Measurements from ENCODE around the gene CACNA2D2.

The CACNA2D2 gene

GRCh38 chr3:50322115-50322385 is 181.4 kb downstream of the CACNA2D2 start:
- no peak overlapping the region for H3K9ac ChIP-seq (ENCODE audit: low read depth, low read length, poor library complexity, severe bottlenecking)
- H3K4me1 ChIP-seq (ENCODE audit: insufficient read depth, low read length, poor library complexity, severe bottlenecking): peaks cover 38% of the 10 kb centered on the region
- no peaks in the 10 kb centered on the region for H3K9me3 ChIP-seq (ENCODE audit: insufficient read depth, low read depth, low read length)
- H2AFZ ChIP-seq (ENCODE audit: low read length): 0 out of 2 replicates have a peak overlapping the region, but pooled peaks have one; percentile 98
- H3K9me2 ChIP-seq (replicated peaks; ENCODE audit: low read depth, low read length): no peaks in the 10 kb centered on the region
- peaks cover 38% of the 10 kb centered on the region for H3K79me2 ChIP-seq (ENCODE audit: insufficient read depth, low read length)
- peaks cover 16% of the 10 kb centered on the region for H4K20me1 ChIP-seq (ENCODE audit: insufficient read depth, low read length, poor library complexity, severe bottlenecking)
- no peaks in the 10 kb centered on the region for H3K27me3 ChIP-seq (ENCODE audit: insufficient read depth, low read length, poor library complexity, severe bottlenecking)
- TF ChIP-seq CTCF (conservative IDR thresholded peaks at IDR 0.05; ENCODE audit: low read length) (no peak), EZH2phosphoT487 (IDR thresholded peaks at IDR 0.05; ENCODE audit: borderline replicate concordance) (no peak)
- peak overlapping the region; percentile 78 for H3K4me3 ChIP-seq (ENCODE audit: low read length, poor library complexity, severe bottlenecking)
- H3F3A ChIP-seq (ENCODE audit: low read depth): no peaks in the 10 kb centered on the region
- no peaks in the 10 kb centered on the region for H3K36me3 ChIP-seq (ENCODE audit: insufficient read depth, low read length)
- H3K4me2 ChIP-seq (ENCODE audit: low read depth, low read length, poor library complexity, severe bottlenecking): peak overlapping the region; percentile 95

GRCh38 chr3:50321336-50322114 is 181.9 kb downstream of the CACNA2D2 start:
- peaks cover 38% of the 10 kb centered on the region for H3K4me1 ChIP-seq (ENCODE audit: insufficient read depth, low read length, poor library complexity, severe bottlenecking)
- peaks cover 33% of the 10 kb centered on the region for H3K79me2 ChIP-seq (ENCODE audit: insufficient read depth, low read length)
- H3K27me3 ChIP-seq (ENCODE audit: insufficient read depth, low read length, poor library complexity, severe bottlenecking): no peaks in the 10 kb centered on the region
- no peaks in the 10 kb centered on the region for H3K36me3 ChIP-seq (ENCODE audit: insufficient read depth, low read length)
- H3K9me2 ChIP-seq (replicated peaks; ENCODE audit: low read depth, low read length): no peaks in the 10 kb centered on the region
- peak overlapping the region; percentile 98 for H2AFZ ChIP-seq (ENCODE audit: low read length)
- TF ChIP-seq EZH2phosphoT487 (IDR thresholded peaks at IDR 0.05; ENCODE audit: borderline replicate concordance) (no peak), CTCF (conservative IDR thresholded peaks at IDR 0.05; ENCODE audit: low read length) (peak; percentile 58)
- H3K9ac ChIP-seq (ENCODE audit: low read depth, low read length, poor library complexity, severe bottlenecking): peak overlapping the region; percentile 77
- peak overlapping the region; percentile 95 for H3K4me2 ChIP-seq (ENCODE audit: low read depth, low read length, poor library complexity, severe bottlenecking)
- H3K4me3 ChIP-seq (ENCODE audit: low read length, poor library complexity, severe bottlenecking): peak overlapping the region; percentile 78
- H3F3A ChIP-seq (ENCODE audit: low read depth): no peaks in the 10 kb centered on the region
- H3K9me3 ChIP-seq (ENCODE audit: insufficient read depth, low read depth, low read length): no peaks in the 10 kb centered on the region
- H4K20me1 ChIP-seq (ENCODE audit: insufficient read depth, low read length, poor library complexity, severe bottlenecking): peaks cover 15% of the 10 kb centered on the region

- Histone ChIP-seq H3K9ac (ENCODE audit: low read depth, low read length, poor library complexity, severe bottlenecking) (peak overlapping the region; percentile 77), H3K9me3 (ENCODE audit: insufficient read depth, low read depth, low read length) (no peaks in the 10 kb centered on the region), H4K20me1 (ENCODE audit: insufficient read depth, low read length, poor library complexity, severe bottlenecking) (peaks cover 15% of the 10 kb centered on the region), H3F3A (ENCODE audit: low read depth) (no peaks in the 10 kb centered on the region), H2AFZ (ENCODE audit: low read length) (peak overlapping the region; percentile 98), H3K79me2 (ENCODE audit: insufficient read depth, low read length) (peaks cover 29% of the 10 kb centered on the region), H3K4me3 (ENCODE audit: low read length, poor library complexity, severe bottlenecking) (peak overlapping the region; percentile 78), H3K27me3 (ENCODE audit: insufficient read depth, low read length, poor library complexity, severe bottlenecking) (no peaks in the 10 kb centered on the region), H3K4me1 (ENCODE audit: insufficient read depth, low read length, poor library complexity, severe bottlenecking) (peaks cover 39% of the 10 kb centered on the region), H3K9me2 (replicated peaks; ENCODE audit: low read depth, low read length) (no peaks in the 10 kb centered on the region), H3K4me2 (ENCODE audit: low read depth, low read length, poor library complexity, severe bottlenecking) (peak overlapping the region; percentile 95), H3K36me3 (ENCODE audit: insufficient read depth, low read length) (no peaks in the 10 kb centered on the region)
- TF ChIP-seq CTCF (conservative IDR thresholded peaks at IDR 0.05; ENCODE audit: low read length): no peak
- TF ChIP-seq EZH2phosphoT487 (IDR thresholded peaks at IDR 0.05; ENCODE audit: borderline replicate concordance): no peak
These were observed 182.5 kb downstream of the CACNA2D2 start for GRCh38 chr3:50320853-50321335.
